LNCaP clone FGC (cell line): ENCODE data around the gene GFOD2.

Experiments used
- DNase-seq: peaks from one replicate; pipeline ENCODE4 v3.0.0-alpha.2; 2011; ENCODE audit warnings: low read depth
- H3K4me3 ChIP-seq: 2 replicates; pipeline ENCODE4 v1.5.1; 2011; ENCODE audit warnings: mild to moderate bottlenecking, low read depth, low read length, control low read depth
- CTCF ChIP-seq: IDR thresholded peaks from 2 replicates; pipeline ENCODE4 v1.5.1; 2012; ENCODE audit warnings: mild to moderate bottlenecking; ENCODE audit not compliant: control insufficient read depth, insufficient read depth; ENCODE audit errors: extremely low read depth

The GFOD2 gene

GRCh38 chr16:67676939-67677338 is 42.2 kb downstream of the GFOD2 start:
- H3K4me3 ChIP-seq: no peak overlapping the region
- no peak for DNase-seq
- no peak for TF ChIP-seq CTCF

GRCh38 chr16:67676516-67676915 is 42.6 kb downstream of the GFOD2 start:
- peak; percentile 23 for TF ChIP-seq CTCF
- peak; percentile 67 for DNase-seq
- no peak overlapping the region for H3K4me3 ChIP-seq

- no peak for TF ChIP-seq CTCF
- DNase-seq: no peak
- H3K4me3 ChIP-seq: no peak overlapping the region
Measured at GRCh38 chr16:67675999-67676398, 43.1 kb downstream of the GFOD2 start.

- no peak for TF ChIP-seq CTCF
- DNase-seq: no peak
- H3K4me3 ChIP-seq: no peak overlapping the region
Measured at GRCh38 chr16:67675579-67675935, 43.6 kb downstream of the GFOD2 start.

GRCh38 chr16:67674851-67675578 is 44.1 kb downstream of the GFOD2 start:
- no peak for DNase-seq
- TF ChIP-seq CTCF: no peak

GRCh38 chr16:67673712-67674580 is 45.2 kb downstream of the GFOD2 start:
- peak; percentile 74 for DNase-seq
- TF ChIP-seq CTCF: no peak
- no peak overlapping the region for H3K4me3 ChIP-seq

More at GRCh38 chr16:67674851-67675578, 44.1 kb downstream of the GFOD2 start:
- H3K4me3 ChIP-seq: no peak overlapping the region
